ENCODE results near the gene TAGLN.
"Not testable (repeated sequence)": the region's sequence is repeated elsewhere in the genome, so short reads cannot be mapped to it uniquely, and the experiment has no call there.

The TAGLN gene

DNA sequence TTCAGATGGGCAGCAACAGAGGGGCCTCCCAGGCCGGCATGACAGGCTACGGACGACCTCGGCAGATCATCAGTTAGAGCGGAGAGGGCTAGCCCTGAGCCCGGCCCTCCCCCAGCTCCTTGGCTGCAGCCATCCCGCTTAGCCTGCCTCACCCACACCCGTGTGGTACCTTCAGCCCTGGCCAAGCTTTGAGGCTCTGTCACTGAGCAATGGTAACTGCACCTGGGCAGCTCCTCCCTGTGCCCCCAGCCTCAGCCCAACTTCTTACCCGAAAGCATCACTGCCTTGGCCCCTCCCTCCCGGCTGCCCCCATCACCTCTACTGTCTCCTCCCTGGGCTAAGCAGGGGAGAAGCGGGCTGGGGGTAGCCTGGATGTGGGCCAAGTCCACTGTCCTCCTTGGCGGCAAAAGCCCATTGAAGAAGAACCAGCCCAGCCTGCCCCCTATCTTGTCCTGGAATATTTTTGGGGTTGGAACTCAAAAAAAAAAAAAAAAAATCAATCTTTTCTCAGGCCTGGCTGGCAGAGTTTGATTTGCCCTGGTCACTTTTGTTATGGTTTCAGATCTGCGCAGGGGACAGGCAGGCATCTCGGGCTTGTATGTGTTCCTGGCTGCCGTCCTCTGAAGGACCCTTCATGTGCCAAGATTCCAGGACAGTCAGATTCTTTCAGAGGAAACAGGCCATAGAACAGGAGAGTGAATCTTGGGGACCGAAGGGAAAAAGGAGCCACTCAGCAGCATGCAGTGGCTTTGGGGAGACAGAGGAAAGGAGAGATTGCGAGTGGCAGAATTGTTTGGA lies 5.3 kb downstream of the TAGLN start:
- TF ChIP-seq, protein P1, sequence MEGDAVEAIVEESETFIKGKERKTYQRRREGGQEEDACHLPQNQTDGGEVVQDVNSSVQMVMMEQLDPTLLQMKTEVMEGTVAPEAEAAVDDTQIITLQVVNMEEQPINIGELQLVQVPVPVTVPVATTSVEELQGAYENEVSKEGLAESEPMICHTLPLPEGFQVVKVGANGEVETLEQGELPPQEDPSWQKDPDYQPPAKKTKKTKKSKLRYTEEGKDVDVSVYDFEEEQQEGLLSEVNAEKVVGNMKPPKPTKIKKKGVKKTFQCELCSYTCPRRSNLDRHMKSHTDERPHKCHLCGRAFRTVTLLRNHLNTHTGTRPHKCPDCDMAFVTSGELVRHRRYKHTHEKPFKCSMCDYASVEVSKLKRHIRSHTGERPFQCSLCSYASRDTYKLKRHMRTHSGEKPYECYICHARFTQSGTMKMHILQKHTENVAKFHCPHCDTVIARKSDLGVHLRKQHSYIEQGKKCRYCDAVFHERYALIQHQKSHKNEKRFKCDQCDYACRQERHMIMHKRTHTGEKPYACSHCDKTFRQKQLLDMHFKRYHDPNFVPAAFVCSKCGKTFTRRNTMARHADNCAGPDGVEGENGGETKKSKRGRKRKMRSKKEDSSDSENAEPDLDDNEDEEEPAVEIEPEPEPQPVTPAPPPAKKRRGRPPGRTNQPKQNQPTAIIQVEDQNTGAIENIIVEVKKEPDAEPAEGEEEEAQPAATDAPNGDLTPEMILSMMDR (IDR thresholded peaks at IDR 0.05; ENCODE audit: unreplicated experiment in 3 of 3), result no peak
- Mint-ChIP-seq H3K36me3 (ENCODE audit: low read depth) (peaks cover 26% of the 10 kb centered on the region), H3K9me3 (no peaks in the 10 kb centered on the region), H3K4me1 (peaks cover 38% of the 10 kb centered on the region), H3K27me3 (ENCODE audit: low read depth) (no peaks in the 10 kb centered on the region), H3K4me3 (no peak overlapping the region), H3K27ac (peak overlapping the region; percentile 46 to 86 (median 68))

DNA sequence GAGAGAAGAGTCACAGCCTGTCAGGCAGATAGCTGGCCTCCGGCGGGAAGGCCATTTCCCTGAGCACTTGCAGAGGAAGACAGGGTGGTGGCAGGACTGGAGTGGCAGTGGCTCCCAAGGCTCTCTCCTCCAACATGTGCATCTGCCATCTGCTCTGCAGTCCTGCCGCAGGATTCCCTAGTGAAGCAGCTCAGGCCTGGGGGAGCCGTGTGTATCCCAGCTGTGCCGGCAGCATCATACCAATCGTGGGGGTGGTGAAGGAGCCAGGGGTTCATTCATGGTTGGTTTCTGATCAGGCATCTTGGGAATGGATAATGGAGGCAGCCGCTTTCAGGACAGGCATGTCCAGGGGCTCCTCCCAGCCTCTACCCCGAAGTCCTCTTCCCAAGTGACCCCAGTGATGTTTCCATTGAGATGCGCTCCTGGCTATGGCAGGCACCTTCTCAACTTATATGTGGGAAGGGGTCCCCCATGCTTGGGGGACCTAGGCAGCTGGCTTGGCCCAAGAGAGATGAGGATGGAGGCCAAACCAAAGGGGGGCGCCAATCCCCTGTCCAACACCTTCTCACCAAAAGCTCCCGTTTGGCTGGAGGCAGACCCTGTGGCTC lies 6.1 kb downstream of the TAGLN start:
- Mint-ChIP-seq H3K9me3 (no peaks in the 10 kb centered on the region), H3K4me1 (peaks cover 30% of the 10 kb centered on the region), H3K27ac (peak overlapping the region in 1 of 3 experiments; percentile 68), H3K27me3 (ENCODE audit: low read depth) (no peaks in the 10 kb centered on the region), H3K36me3 (ENCODE audit: low read depth) (peaks cover 30% of the 10 kb centered on the region), H3K4me3 (no peak overlapping the region)
- TF ChIP-seq, protein P1 (IDR thresholded peaks at IDR 0.05; ENCODE audit: unreplicated experiment in 3 of 3), result no peak

DNA sequence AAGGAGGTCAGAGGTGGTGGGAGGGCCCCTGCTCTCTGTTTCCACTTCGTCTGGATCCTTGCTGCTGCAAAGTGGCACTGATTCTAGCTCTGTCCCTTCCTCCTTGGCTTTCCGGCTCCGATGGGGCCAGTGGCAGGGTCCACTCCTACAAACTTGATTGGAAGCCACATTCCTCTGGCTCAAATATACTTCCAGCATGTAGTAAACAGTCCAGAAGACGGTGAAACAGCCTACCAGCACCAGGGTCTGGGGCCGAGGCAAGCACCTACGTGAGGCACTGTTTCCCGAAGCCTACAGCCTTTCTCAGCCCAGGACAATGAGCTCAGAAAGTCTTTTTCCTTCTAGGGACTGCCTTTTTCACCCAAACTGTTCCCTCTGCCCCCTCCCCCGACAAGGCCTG lies 6.9 kb downstream of the TAGLN start:
- H3K27me3 Mint-ChIP-seq (ENCODE audit: low read depth); H3K9me3 Mint-ChIP-seq; H3K4me3 Mint-ChIP-seq: not testable (repeated sequence)
- Mint-ChIP-seq H3K4me1 (peaks cover 22% of the 10 kb centered on the region), H3K36me3 (ENCODE audit: low read depth) (peaks cover 30% of the 10 kb centered on the region), H3K27ac (peak overlapping the region in 2 of 3 experiments; percentile 65 to 81)

DNA sequence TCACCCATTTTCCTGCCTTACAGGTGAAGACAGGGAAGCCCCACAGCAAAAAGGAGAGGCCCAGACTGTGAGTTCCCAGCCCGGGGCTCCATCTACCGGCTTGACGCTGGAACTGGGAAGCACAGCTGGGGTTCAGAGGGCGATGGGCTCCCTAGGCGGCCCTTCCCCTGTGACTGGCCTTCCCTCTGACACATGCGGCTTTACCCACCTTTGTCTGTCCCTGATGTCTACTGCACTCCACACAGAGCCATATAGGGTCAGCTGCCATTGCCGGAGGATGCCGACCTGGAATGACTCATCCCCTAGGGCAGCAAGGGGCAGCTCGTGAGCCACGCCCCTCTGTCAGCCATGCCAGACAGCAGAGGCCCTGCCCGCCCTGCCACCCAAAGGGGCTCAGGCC lies 7.7 kb downstream of the TAGLN start:
- not testable (repeated sequence) for H3K27ac Mint-ChIP-seq; H3K27me3 Mint-ChIP-seq (ENCODE audit: low read depth); H3K9me3 Mint-ChIP-seq; H3K4me3 Mint-ChIP-seq
- Mint-ChIP-seq H3K36me3 (ENCODE audit: low read depth) (peaks cover 36% of the 10 kb centered on the region), H3K4me1 (peaks cover 20% of the 10 kb centered on the region)

DNA sequence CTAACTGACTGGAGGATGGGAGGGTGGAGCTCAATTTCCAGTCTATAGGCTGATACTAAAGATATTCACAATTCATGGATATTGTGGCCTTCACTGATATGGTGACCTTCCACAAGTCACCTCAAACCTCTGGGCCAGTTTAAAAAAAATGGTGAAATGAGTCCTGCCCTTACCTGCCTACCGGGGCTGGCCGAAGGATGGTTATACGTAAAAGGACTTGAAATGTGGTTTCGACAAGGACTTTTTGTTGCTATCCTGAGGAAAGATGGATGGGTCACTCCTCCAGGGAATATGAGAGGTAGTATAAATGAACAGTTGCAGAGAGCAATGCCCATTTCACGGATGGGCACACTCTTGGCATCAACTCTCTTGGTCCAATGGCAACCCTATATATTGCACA lies 8.3 kb downstream of the TAGLN start:
- not testable (repeated sequence) for H3K4me3 Mint-ChIP-seq; H3K9me3 Mint-ChIP-seq; H3K27me3 Mint-ChIP-seq (ENCODE audit: low read depth); H3K27ac Mint-ChIP-seq
- Mint-ChIP-seq H3K4me1 (peaks cover 14% of the 10 kb centered on the region), H3K36me3 (ENCODE audit: low read depth) (peaks cover 39% of the 10 kb centered on the region)

DNA sequence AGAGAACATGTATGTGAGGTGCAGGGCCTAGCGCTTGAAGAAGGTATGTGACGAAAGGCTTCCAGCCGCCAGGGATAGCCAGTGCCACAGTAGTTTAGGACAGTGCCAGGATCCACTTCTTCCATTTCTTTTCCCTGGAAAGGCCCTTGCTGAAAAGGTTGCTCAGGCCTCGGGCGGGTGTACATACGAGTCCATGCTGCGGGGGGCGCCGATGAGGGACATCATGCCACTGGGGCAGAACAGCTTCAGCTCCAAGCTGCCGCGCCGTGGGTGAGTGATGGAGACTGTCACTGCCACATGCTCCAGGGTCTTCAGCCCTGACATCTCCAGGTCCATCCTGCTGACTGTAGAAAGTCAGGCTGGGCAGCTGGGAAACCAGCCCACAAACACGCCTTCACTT lies 9.5 kb downstream of the TAGLN start:
- not testable (repeated sequence) for H3K4me3 Mint-ChIP-seq; H3K9me3 Mint-ChIP-seq; H3K27me3 Mint-ChIP-seq (ENCODE audit: low read depth); H3K27ac Mint-ChIP-seq
- H3K4me1 Mint-ChIP-seq, result peaks cover 10% of the 10 kb centered on the region
- peaks cover 38% of the 10 kb centered on the region for H3K36me3 Mint-ChIP-seq (ENCODE audit: low read depth)

DNA sequence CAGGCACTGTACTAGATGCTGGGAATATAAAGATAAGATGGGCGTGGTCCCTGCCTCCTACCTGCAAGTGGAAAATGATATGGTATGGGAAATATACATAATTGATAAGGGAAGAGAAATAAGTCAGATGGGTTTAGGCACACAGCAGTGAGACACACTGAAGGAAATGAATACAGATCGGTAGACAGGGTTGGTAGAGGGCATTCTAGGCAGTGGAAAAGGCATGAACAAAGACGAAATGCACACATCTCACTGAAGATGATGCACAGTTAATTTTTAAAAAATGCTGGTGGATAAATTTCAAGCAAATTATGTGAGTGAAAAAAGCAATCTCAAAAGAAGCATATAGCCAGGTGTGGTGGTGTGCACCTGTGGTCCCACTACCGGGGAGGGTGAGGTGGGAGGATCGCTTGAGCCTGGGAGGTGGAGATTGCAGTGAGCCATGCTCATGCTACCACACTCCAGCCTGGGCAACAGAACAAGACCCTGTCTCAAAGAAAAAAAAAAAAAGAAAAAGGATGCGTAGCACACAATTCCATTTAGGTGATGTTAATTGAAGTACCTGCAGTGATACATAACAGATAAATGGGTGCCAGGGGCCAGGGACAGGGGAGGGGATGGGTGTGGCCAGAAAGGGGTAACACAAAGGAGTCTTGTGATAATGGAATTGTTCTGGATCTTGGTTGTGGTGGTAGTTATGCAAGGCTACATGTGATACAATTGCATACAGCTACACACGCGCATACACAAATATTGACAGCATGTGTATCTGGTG lies 10.4 kb downstream of the TAGLN start:
- H3K4me1 Mint-ChIP-seq; H3K9me3 Mint-ChIP-seq; H3K4me3 Mint-ChIP-seq; H3K27me3 Mint-ChIP-seq (ENCODE audit: low read depth): not testable (repeated sequence)
- Mint-ChIP-seq H3K36me3 (ENCODE audit: low read depth) (peaks cover 40% of the 10 kb centered on the region), H3K27ac (peak overlapping the region in 2 of 3 experiments; percentile 38 to 43)

DNA sequence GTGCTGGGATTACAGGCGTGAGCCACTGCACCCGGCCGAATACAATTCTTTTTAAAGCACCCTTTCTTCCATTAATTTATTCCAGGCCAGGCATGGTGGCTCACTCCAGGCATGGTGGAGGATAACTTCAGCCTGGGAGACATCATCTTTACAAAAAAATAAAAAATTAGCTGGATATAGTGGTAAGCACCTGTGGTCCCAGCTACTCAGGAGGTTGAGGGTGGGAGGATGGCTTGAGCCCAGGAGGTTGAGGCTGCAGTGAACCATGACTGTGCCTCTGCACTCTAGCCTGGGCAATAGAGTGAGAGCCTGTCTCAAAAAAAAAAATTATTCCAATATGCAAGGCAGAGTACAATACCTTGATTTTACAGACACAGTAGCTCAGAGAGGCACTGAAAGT lies 11.4 kb downstream of the TAGLN start:
- Mint-ChIP-seq H3K4me3 (no peak overlapping the region), H3K27me3 (ENCODE audit: low read depth) (no peaks in the 10 kb centered on the region), H3K9me3 (no peaks in the 10 kb centered on the region), H3K4me1 (no peaks in the 10 kb centered on the region), H3K36me3 (ENCODE audit: low read depth) (peaks cover 35% of the 10 kb centered on the region), H3K27ac (no peak overlapping the region)
- TF ChIP-seq, protein P1 (IDR thresholded peaks at IDR 0.05; ENCODE audit: unreplicated experiment in 3 of 3), result no peak
